ENCODE results near the gene SUCO. TPM values are rescaled to one million over a fixed set of nuclear protein-coding genes. Genes with fewer than 3 reads are reported as not detected.

SUCO gene
- total RNA-seq, 1 donor = 41.6 TPM

GRCh38 chr1:172545396-172546004 lies 12.6 kb downstream of the SUCO start:
- H3K4me3 ChIP-seq (ENCODE audit: insufficient read depth, low read length) = no peak overlapping the region
- H3K27me3 ChIP-seq (ENCODE audit: insufficient read depth, low read length) = no peaks in the 10 kb centered on the region
- H3K27ac ChIP-seq (ENCODE audit: low read depth, low read length) = no peak overlapping the region
- DNase-seq (ENCODE audit: insufficient read length, low spot score, missing footprints) = no peak
- TF ChIP-seq CTCF (IDR thresholded peaks at IDR 0.05; ENCODE audit: extremely low read depth, low read depth, low read length) = no peak
- no peaks in the 10 kb centered on the region for H3K4me1 ChIP-seq (ENCODE audit: insufficient read depth, low read length)
- peaks cover 98% of the 10 kb centered on the region for H3K79me2 ChIP-seq (ENCODE audit: insufficient read depth, low read length)
- peaks cover 7% of the 10 kb centered on the region for H4K20me1 ChIP-seq (ENCODE audit: insufficient read depth, low read length)
- H3K4me2 ChIP-seq (ENCODE audit: insufficient read depth, low read length) = no peak overlapping the region
- H3K9me3 ChIP-seq (ENCODE audit: low read depth, low read length) = no peaks in the 10 kb centered on the region
- no peak overlapping the region for H2AFZ ChIP-seq (ENCODE audit: low read length)
- no peaks in the 10 kb centered on the region for H3K36me3 ChIP-seq (ENCODE audit: insufficient read depth, low read length)

GRCh38 chr1:172547071-172547470 lies 14.1 kb downstream of the SUCO start:
- Histone ChIP-seq H3K27ac (ENCODE audit: low read depth, low read length) (no peak overlapping the region), H3K36me3 (ENCODE audit: insufficient read depth, low read length) (no peaks in the 10 kb centered on the region)
- no peak for DNase-seq (ENCODE audit: insufficient read length, low spot score, missing footprints)

GRCh38 chr1:172549621-172550280 lies 16.8 kb downstream of the SUCO start:
- Histone ChIP-seq H3K9me3 (ENCODE audit: low read depth, low read length) (no peaks in the 10 kb centered on the region), H3K4me1 (ENCODE audit: insufficient read depth, low read length) (no peaks in the 10 kb centered on the region), H3K27me3 (ENCODE audit: insufficient read depth, low read length) (no peaks in the 10 kb centered on the region), H4K20me1 (ENCODE audit: insufficient read depth, low read length) (peaks cover 3% of the 10 kb centered on the region), H2AFZ (ENCODE audit: low read length) (no peak overlapping the region), H3K27ac (ENCODE audit: low read depth, low read length) (no peak overlapping the region), H3K36me3 (ENCODE audit: insufficient read depth, low read length) (no peaks in the 10 kb centered on the region), H3K4me3 (ENCODE audit: insufficient read depth, low read length) (no peak overlapping the region), H3K79me2 (ENCODE audit: insufficient read depth, low read length) (peaks cover 86% of the 10 kb centered on the region), H3K4me2 (ENCODE audit: insufficient read depth, low read length) (peak overlapping the region; percentile 49)
- DNase-seq (ENCODE audit: insufficient read length, low spot score, missing footprints) = no peak
- TF ChIP-seq CTCF (IDR thresholded peaks at IDR 0.05; ENCODE audit: extremely low read depth, low read depth, low read length) = no peak

More at GRCh38 chr1:172547071-172547470, 14.1 kb downstream of the SUCO start:
- peaks cover 3% of the 10 kb centered on the region for H4K20me1 ChIP-seq (ENCODE audit: insufficient read depth, low read length)
- H3K4me1 ChIP-seq (ENCODE audit: insufficient read depth, low read length) = no peaks in the 10 kb centered on the region
- peaks cover 95% of the 10 kb centered on the region for H3K79me2 ChIP-seq (ENCODE audit: insufficient read depth, low read length)
- no peak overlapping the region for H3K4me2 ChIP-seq (ENCODE audit: insufficient read depth, low read length)
- H2AFZ ChIP-seq (ENCODE audit: low read length) = no peak overlapping the region
- no peak overlapping the region for H3K4me3 ChIP-seq (ENCODE audit: insufficient read depth, low read length)
- no peaks in the 10 kb centered on the region for H3K27me3 ChIP-seq (ENCODE audit: insufficient read depth, low read length)
- no peaks in the 10 kb centered on the region for H3K9me3 ChIP-seq (ENCODE audit: low read depth, low read length)
- no peak for TF ChIP-seq CTCF (IDR thresholded peaks at IDR 0.05; ENCODE audit: extremely low read depth, low read depth, low read length)

GRCh38 chr1:172551279-172551678 lies 18.3 kb downstream of the SUCO start:
- no peak for DNase-seq (ENCODE audit: insufficient read length, low spot score, missing footprints)
- H3K9me3 ChIP-seq (ENCODE audit: low read depth, low read length) = no peaks in the 10 kb centered on the region
- H3K27me3 ChIP-seq (ENCODE audit: insufficient read depth, low read length) = no peaks in the 10 kb centered on the region
- no peak overlapping the region for H3K4me3 ChIP-seq (ENCODE audit: insufficient read depth, low read length)
- no peaks in the 10 kb centered on the region for H3K4me1 ChIP-seq (ENCODE audit: insufficient read depth, low read length)
- no peak overlapping the region for H2AFZ ChIP-seq (ENCODE audit: low read length)
- no peak for TF ChIP-seq CTCF (IDR thresholded peaks at IDR 0.05; ENCODE audit: extremely low read depth, low read depth, low read length)
- no peaks in the 10 kb centered on the region for H4K20me1 ChIP-seq (ENCODE audit: insufficient read depth, low read length)
- no peaks in the 10 kb centered on the region for H3K36me3 ChIP-seq (ENCODE audit: insufficient read depth, low read length)
- no peak overlapping the region for H3K4me2 ChIP-seq (ENCODE audit: insufficient read depth, low read length)
- H3K27ac ChIP-seq (ENCODE audit: low read depth, low read length) = no peak overlapping the region
- peaks cover 79% of the 10 kb centered on the region for H3K79me2 ChIP-seq (ENCODE audit: insufficient read depth, low read length)
